GM23338 (cell line): Measurements from ENCODE around the gene TULP1. TPM values are rescaled to one million over a fixed set of nuclear protein-coding genes. Genes with fewer than 3 reads are reported as not detected.

Source experiments
- ATAC-seq: fragments of 200-7000 bp; cut with Tn5 transposase; 3 replicates; pipeline ENCODE4 v1.9.1; 2020
- DNase-seq: peaks from one replicate; pipeline ENCODE4 v3.0.0-alpha.2; 2015; ENCODE audit warnings: low spot score
- H2AFZ ChIP-seq: fragments of 200-600 bp; sonication (generic); 2 replicates; pipeline ENCODE4 v1.8.0; 2016; ENCODE audit warnings: antibody characterized with exemption, mild to moderate bottlenecking, moderate library complexity
- H3F3A ChIP-seq: fragments of 200-600 bp; sonication (generic); replicated peaks from 2 replicates; pipeline ENCODE4 v1.8.0; 2017; ENCODE audit warnings: antibody characterized with exemption, mixed run types, low read depth
- H3K27ac ChIP-seq: fragments of 200-600 bp; sonication (generic); 2 replicates; pipeline ENCODE4 v1.6.1; 2016; ENCODE audit warnings: low read depth
- H3K27me3 ChIP-seq: fragments of 200-600 bp; sonication (generic); 2 replicates; pipeline ENCODE4 v1.8.0; 2016; ENCODE audit warnings: mild to moderate bottlenecking, mixed run types, moderate library complexity; ENCODE audit not compliant: insufficient read depth
- H3K36me3 ChIP-seq: fragments of 200-600 bp; sonication (generic); 2 replicates; pipeline ENCODE4 v1.8.0; 2016; ENCODE audit warnings: mild to moderate bottlenecking; ENCODE audit not compliant: insufficient read depth
- H3K4me1 ChIP-seq: fragments of 200-600 bp; sonication (generic); 2 replicates; pipeline ENCODE4 v1.8.0; 2016; ENCODE audit warnings: mild to moderate bottlenecking, moderate library complexity; ENCODE audit not compliant: insufficient read depth
- H3K4me2 ChIP-seq: fragments of 200-600 bp; sonication (generic); 2 replicates; pipeline ENCODE4 v1.7.1; 2017; ENCODE audit warnings: mixed run types
- H3K4me3 ChIP-seq: fragments of 200-600 bp; sonication (generic); 2 replicates; pipeline ENCODE4 v1.6.1; 2016; ENCODE audit warnings: mixed run types
- H3K79me2 ChIP-seq: fragments of 200-600 bp; sonication (generic); replicated peaks from 2 replicates; pipeline ENCODE4 v1.8.0; 2017; ENCODE audit warnings: mild to moderate bottlenecking; ENCODE audit not compliant: insufficient read depth
- H3K9me2 ChIP-seq: fragments of 200-600 bp; sonication (generic); 2 replicates; pipeline ENCODE4 v1.8.0; 2017; ENCODE audit not compliant: insufficient read depth
- H4K20me1 ChIP-seq: fragments of 200-600 bp; sonication (generic); replicated peaks from 2 replicates; pipeline ENCODE4 v1.8.0; 2017; ENCODE audit warnings: mild to moderate bottlenecking; ENCODE audit not compliant: insufficient read depth
- H3K27ac Mint-ChIP-seq: 2 replicates; pipeline ENCODE4 v1.8.0; 2020; ENCODE audit warnings: inconsistent platforms, mild to moderate bottlenecking, moderate library complexity, mixed read lengths
- H3K27me3 Mint-ChIP-seq: 3 replicates; pipeline ENCODE4 v1.8.0; 2022; ENCODE audit warnings: low read depth, mild to moderate bottlenecking, moderate library complexity, mixed read lengths, inconsistent platforms; ENCODE audit not compliant: insufficient read depth, poor library complexity
- H3K36me3 Mint-ChIP-seq: 3 replicates; pipeline ENCODE4 v1.8.0; 2021; ENCODE audit warnings: low read depth, mild to moderate bottlenecking, inconsistent platforms, moderate library complexity, mixed read lengths
- H3K4me1 Mint-ChIP-seq: 3 replicates; pipeline ENCODE4 v1.8.0; 2020; ENCODE audit warnings: mild to moderate bottlenecking, inconsistent platforms, mixed read lengths
- H3K4me3 Mint-ChIP-seq: 3 replicates; pipeline ENCODE4 v1.8.0; 2021; ENCODE audit warnings: moderate library complexity, mild to moderate bottlenecking, inconsistent platforms, mixed read lengths
- H3K9me3 Mint-ChIP-seq: 3 replicates; pipeline ENCODE4 v1.8.0; 2020; ENCODE audit warnings: moderate library complexity, mild to moderate bottlenecking, inconsistent platforms, mixed read lengths
- EZH2phosphoT487 ChIP-seq: fragments of 200-600 bp; sonication (generic); IDR thresholded peaks from one replicate; pipeline ENCODE4 v1.8.1; 2018; ENCODE audit warnings: antibody characterized with exemption; ENCODE audit not compliant: unreplicated experiment
- JUNB ChIP-seq: IDR thresholded peaks from one replicate; pipeline ENCODE4 v1.6.1; 2016; ENCODE audit warnings: antibody characterized with exemption; ENCODE audit not compliant: unreplicated experiment
- STAT1 ChIP-seq: IDR thresholded peaks from one replicate; pipeline ENCODE4 v1.6.1; 2016; ENCODE audit warnings: antibody characterized with exemption; ENCODE audit not compliant: unreplicated experiment
- ZNF114 ChIP-seq: fragments of 250-450 bp; sonication (Bioruptor Pico); IDR thresholded peaks from 2 replicates; pipeline ENCODE4 v1.5.0; 2020; ENCODE audit warnings: mild to moderate bottlenecking, moderate library complexity
- polyA plus RNA-seq: library from polyadenylated mRNA; unstranded; fragments of >200 nt; fragmentation: Nextera tagmentation; extraction: Ambion mirVana; gene quantifications from 2 replicates; pipeline ENCODE4 v1.2.1, GENCODE V29; 2016
- total RNA-seq: library from RNA; depleted of rRNA; stranded (reverse); fragments of >200 nt; shearing (Covaris generic); gene quantifications from 2 replicates; pipeline ENCODE4 v1.2.3, GENCODE V29; 2014
- TF ChIP-seq, protein P1 (sequence below): fragments of 250-450 bp; sonication (Bioruptor Pico); IDR thresholded peaks from 2 replicates; pipeline ENCODE4 v1.5.0; 2020; ENCODE audit warnings: mild to moderate bottlenecking, moderate library complexity
- TF ChIP-seq, protein P2 (sequence below): IDR thresholded peaks from 2 replicates; pipeline ENCODE4 v1.6.1; 2016; ENCODE audit warnings: antibody characterized with exemption
- TF ChIP-seq, protein P3 (sequence below): IDR thresholded peaks from one replicate; pipeline ENCODE4 v1.6.1; 2018; ENCODE audit warnings: antibody characterized with exemption; ENCODE audit not compliant: unreplicated experiment

TULP1 gene
- total and polyA plus RNA-seq, 2 experiments from 2014 or later = 3.0 to 3.8 TPM

DNA sequence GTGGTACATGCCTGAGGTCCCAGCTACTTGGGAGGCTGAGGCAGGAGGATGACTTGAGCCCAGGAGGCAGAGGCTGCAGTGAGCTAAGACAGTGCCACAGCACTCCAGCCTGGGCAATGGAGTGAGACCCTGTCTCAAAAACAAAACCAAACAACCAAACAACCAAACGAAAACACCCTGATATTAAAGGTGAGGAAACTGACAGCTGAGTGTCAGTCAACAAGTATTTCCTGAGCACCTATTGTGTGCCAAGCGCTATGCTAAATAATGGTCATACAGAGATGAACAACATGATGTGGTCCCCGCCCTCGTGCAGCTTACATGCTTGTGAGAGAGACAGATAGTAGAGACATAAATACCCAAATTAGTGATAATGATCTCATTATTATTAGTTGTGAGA lies 1.9 kb upstream of the TULP1 start:
- ATAC-seq (no peak), DNase-seq (no peak)
- Mint-ChIP-seq H3K4me1 (peaks cover 28% of the 10 kb centered on the region), H3K27me3 (peaks cover 12% of the 10 kb centered on the region), H3K4me3 (no peak overlapping the region), H3K27ac (no peak overlapping the region), H3K9me3 (no peaks in the 10 kb centered on the region), H3K36me3 (no peaks in the 10 kb centered on the region)
- Histone ChIP-seq H3K4me3 (no peak overlapping the region), H3K79me2 (no peaks in the 10 kb centered on the region), H3K36me3 (no peaks in the 10 kb centered on the region), H2AFZ (0 out of 2 replicates have a peak overlapping the region, but pooled peaks have one; percentile 43), H3K27ac (0 out of 2 replicates have a peak overlapping the region, but pooled peaks have one; percentile 55), H3K4me1 (peaks cover 19% of the 10 kb centered on the region), H3F3A (no peaks in the 10 kb centered on the region), H3K27me3 (peaks cover 22% of the 10 kb centered on the region), H3K9me2 (no peaks in the 10 kb centered on the region), H3K4me2 (no peak overlapping the region), H4K20me1 (no peaks in the 10 kb centered on the region)
- TF ChIP-seq ZNF114 (CRISPR knock-in tag) (no peak), JUNB (no peak), STAT1 (no peak), EZH2phosphoT487 (no peak)
- TF ChIP-seq, protein P1, sequence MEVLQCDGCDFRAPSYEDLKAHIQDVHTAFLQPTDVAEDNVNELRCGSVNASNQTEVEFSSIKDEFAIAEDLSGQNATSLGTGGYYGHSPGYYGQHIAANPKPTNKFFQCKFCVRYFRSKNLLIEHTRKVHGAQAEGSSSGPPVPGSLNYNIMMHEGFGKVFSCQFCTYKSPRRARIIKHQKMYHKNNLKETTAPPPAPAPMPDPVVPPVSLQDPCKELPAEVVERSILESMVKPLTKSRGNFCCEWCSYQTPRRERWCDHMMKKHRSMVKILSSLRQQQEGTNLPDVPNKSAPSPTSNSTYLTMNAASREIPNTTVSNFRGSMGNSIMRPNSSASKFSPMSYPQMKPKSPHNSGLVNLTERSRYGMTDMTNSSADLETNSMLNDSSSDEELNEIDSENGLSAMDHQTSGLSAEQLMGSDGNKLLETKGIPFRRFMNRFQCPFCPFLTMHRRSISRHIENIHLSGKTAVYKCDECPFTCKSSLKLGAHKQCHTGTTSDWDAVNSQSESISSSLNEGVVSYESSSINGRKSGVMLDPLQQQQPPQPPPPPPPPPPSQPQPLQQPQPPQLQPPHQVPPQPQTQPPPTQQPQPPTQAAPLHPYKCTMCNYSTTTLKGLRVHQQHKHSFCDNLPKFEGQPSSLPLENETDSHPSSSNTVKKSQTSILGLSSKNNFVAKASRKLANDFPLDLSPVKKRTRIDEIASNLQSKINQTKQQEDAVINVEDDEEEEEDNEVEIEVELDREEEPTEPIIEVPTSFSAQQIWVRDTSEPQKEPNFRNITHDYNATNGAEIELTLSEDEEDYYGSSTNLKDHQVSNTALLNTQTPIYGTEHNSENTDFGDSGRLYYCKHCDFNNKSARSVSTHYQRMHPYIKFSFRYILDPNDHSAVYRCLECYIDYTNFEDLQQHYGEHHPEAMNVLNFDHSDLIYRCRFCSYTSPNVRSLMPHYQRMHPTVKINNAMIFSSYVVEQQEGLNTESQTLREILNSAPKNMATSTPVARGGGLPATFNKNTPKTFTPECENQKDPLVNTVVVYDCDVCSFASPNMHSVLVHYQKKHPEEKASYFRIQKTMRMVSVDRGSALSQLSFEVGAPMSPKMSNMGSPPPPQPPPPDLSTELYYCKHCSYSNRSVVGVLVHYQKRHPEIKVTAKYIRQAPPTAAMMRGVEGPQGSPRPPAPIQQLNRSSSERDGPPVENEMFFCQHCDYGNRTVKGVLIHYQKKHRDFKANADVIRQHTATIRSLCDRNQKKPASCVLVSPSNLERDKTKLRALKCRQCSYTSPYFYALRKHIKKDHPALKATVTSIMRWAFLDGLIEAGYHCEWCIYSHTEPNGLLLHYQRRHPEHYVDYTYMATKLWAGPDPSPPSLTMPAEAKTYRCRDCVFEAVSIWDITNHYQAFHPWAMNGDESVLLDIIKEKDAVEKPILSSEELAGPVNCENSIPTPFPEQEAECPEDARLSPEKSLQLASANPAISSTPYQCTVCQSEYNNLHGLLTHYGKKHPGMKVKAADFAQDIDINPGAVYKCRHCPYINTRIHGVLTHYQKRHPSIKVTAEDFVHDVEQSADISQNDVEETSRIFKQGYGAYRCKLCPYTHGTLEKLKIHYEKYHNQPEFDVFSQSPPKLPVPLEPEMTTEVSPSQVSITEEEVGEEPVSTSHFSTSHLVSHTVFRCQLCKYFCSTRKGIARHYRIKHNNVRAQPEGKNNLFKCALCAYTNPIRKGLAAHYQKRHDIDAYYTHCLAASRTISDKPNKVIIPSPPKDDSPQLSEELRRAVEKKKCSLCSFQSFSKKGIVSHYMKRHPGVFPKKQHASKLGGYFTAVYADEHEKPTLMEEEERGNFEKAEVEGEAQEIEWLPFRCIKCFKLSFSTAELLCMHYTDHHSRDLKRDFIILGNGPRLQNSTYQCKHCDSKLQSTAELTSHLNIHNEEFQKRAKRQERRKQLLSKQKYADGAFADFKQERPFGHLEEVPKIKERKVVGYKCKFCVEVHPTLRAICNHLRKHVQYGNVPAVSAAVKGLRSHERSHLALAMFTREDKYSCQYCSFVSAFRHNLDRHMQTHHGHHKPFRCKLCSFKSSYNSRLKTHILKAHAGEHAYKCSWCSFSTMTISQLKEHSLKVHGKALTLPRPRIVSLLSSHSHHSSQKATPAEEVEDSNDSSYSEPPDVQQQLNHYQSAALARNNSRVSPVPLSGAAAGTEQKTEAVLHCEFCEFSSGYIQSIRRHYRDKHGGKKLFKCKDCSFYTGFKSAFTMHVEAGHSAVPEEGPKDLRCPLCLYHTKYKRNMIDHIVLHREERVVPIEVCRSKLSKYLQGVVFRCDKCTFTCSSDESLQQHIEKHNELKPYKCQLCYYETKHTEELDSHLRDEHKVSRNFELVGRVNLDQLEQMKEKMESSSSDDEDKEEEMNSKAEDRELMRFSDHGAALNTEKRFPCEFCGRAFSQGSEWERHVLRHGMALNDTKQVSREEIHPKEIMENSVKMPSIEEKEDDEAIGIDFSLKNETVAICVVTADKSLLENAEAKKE (CRISPR knock-in tag) = no peak
- TF ChIP-seq, protein P2, sequence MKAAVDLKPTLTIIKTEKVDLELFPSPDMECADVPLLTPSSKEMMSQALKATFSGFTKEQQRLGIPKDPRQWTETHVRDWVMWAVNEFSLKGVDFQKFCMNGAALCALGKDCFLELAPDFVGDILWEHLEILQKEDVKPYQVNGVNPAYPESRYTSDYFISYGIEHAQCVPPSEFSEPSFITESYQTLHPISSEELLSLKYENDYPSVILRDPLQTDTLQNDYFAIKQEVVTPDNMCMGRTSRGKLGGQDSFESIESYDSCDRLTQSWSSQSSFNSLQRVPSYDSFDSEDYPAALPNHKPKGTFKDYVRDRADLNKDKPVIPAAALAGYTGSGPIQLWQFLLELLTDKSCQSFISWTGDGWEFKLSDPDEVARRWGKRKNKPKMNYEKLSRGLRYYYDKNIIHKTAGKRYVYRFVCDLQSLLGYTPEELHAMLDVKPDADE = no peak
- TF ChIP-seq, protein P3, sequence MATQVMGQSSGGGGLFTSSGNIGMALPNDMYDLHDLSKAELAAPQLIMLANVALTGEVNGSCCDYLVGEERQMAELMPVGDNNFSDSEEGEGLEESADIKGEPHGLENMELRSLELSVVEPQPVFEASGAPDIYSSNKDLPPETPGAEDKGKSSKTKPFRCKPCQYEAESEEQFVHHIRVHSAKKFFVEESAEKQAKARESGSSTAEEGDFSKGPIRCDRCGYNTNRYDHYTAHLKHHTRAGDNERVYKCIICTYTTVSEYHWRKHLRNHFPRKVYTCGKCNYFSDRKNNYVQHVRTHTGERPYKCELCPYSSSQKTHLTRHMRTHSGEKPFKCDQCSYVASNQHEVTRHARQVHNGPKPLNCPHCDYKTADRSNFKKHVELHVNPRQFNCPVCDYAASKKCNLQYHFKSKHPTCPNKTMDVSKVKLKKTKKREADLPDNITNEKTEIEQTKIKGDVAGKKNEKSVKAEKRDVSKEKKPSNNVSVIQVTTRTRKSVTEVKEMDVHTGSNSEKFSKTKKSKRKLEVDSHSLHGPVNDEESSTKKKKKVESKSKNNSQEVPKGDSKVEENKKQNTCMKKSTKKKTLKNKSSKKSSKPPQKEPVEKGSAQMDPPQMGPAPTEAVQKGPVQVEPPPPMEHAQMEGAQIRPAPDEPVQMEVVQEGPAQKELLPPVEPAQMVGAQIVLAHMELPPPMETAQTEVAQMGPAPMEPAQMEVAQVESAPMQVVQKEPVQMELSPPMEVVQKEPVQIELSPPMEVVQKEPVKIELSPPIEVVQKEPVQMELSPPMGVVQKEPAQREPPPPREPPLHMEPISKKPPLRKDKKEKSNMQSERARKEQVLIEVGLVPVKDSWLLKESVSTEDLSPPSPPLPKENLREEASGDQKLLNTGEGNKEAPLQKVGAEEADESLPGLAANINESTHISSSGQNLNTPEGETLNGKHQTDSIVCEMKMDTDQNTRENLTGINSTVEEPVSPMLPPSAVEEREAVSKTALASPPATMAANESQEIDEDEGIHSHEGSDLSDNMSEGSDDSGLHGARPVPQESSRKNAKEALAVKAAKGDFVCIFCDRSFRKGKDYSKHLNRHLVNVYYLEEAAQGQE = no peak
